ENCODE measurements around the gene RUNX2.

The RUNX2 gene

DNA sequence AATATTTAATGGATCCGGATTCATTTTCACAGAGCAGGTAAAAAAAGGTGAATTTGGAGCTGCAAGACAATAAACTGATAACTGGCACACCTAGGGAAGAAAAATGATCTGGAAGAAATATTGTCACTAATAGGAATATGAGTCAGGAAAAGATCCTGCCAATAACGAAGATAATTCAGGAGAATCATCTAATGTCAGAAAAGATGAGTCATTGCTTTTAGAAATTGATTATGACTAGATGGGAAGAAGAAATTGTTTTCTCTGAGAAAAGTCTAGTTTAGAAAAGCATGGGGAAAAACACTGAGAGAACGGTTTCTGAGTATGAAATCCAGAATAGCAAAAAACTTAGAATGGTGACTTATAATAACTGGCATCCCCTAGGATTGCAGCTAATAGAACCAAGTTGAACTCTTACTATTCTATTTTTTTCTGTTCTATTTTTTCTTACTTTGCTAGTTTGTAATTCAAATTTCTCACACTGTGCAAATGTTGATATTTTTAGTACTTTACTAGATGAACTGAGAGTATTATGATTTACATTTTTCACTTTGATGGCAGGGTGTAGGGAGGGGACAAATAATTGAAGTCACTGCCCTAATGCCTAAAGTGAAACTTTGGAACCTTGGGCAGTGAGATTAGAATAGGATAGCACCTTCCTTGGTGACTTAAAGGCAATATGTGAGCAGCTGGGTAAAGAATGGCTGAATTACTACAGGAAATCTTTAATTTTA lies 87.8 kb downstream of the RUNX2 start:
- DNase-seq: no peak

DNA sequence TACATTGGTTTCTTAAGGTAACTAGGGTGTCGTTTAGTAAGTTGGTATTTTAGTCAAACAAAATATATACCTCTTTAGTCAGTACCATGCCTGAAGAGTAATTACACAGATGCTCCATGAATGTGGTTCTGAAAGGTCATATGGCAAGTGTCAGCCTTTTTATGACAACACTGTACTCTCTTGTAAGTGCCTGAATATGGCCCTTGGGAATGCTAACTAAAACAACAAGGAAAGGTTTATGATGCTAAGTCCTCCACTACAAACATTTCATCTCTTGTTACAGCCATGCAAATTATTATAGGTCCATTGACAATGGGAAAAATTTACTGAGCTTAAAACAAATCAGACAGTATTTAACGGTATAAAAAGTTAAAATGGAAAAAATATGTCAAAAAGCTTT lies 88.6 kb downstream of the RUNX2 start:
- no peak for DNase-seq

DNA sequence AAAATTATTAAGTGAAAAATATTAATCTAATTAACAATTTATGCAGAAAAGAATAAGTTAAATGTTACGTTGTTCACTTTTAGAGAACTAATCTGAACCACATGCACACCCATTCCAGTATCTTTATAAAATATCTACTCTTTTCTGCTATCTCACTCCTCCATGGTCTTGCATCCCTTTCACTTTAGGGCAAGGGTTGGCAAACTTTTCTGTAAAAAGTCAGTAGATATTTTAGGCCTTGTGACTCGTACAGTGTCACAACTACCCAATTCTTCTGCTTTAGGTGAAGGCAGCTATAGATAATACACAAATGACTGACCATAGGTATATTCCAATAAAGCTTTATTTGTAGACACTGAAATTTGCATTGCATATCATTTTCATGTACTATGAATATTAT lies 89.3 kb downstream of the RUNX2 start:
- no peak for DNase-seq

GRCh38 chr6:45419571-45420082 lies 91.5 kb downstream of the RUNX2 start:
- DNase-seq: peak; percentile 56

DNA sequence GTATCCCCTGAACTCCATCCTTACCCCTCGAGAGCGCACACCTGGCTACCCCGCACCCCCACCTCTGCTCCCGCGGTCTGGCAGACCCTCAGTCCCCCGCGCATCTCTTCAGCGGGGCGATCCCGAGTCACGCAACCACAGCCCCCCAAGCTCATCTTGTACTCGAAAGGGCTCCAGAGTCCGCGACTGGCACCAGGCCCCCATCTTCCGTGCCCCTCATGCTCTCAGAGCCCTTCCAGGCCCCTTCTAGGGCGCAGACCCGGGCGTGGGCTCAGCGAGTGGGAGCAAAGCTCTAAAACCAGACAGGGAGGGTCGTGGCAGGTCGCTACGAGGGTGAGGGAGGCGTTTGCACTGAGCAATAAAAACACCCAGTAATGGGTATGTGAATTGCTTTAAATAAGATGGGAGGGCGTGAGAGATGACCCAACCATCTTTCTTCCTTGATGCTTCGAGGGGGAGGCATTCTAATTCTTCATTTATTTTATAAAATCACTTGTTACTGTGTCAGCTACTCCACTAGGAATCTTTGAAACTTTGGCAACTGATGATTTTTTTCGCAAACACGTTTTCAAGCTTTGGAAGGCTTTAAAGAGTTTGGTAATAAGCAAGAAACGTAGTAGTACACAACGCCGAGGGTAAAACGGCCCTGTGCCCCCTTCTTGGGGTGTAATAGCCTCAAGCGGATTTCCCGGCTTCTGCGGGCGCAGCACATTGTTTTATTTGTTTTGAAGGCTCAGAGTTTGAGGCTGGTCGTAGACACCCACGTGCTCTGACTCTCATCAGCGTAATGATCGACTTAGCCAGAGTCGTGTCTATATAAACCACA lies 92.2 kb downstream of the RUNX2 start:
- no peak for DNase-seq

- no peak for DNase-seq
These were observed 93.0 kb downstream of the RUNX2 start for GRCh38 chr6:45420909-45421708.

- DNase-seq: peak; percentile 38
These were observed 93.8 kb downstream of the RUNX2 start for GRCh38 chr6:45421709-45422502.

DNA sequence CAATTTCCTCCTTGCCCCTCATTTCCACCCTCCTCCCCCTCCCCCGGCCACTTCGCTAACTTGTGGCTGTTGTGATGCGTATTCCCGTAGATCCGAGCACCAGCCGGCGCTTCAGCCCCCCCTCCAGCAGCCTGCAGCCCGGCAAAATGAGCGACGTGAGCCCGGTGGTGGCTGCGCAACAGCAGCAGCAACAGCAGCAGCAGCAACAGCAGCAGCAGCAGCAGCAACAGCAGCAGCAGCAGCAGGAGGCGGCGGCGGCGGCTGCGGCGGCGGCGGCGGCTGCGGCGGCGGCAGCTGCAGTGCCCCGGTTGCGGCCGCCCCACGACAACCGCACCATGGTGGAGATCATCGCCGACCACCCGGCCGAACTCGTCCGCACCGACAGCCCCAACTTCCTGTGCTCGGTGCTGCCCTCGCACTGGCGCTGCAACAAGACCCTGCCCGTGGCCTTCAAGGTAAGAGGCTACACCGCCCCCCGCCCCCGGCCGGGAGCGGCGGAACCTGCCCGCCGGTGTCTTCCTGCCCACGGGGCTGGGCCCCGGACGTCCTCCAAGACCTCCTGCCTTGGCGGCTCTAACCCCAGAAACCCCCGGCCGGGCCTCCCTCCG lies 94.5 kb downstream of the RUNX2 start:
- DNase-seq: peak; percentile 22

- DNase-seq: no peak
These were observed 95.1 kb downstream of the RUNX2 start for GRCh38 chr6:45423111-45423823.

- DNase-seq: no peak
These were observed 95.8 kb downstream of the RUNX2 start for GRCh38 chr6:45423824-45424450.

DNA sequence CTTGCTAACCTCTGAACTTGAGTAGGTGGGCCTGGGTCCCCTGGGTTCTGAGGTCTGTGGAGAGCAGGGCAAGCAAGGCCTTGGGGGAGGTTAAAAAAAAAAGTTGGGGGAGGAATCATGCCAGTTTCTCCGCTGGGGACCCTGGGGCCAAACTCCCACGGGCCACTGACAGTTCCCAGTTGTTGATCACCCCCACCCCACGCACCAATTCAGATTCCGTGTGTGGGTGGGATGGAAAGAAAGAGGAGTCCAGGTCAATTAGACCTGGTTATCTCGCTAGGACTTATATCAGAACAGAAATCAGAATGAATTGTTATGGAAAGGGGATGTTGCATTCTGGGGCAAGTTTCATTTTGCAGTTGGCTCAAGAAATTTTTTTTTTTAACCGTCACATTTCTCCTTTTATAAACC lies 96.3 kb downstream of the RUNX2 start:
- DNase-seq: no peak

GRCh38 chr6:45426251-45426650 lies 98.1 kb downstream of the RUNX2 start:
- DNase-seq: no peak

DNA sequence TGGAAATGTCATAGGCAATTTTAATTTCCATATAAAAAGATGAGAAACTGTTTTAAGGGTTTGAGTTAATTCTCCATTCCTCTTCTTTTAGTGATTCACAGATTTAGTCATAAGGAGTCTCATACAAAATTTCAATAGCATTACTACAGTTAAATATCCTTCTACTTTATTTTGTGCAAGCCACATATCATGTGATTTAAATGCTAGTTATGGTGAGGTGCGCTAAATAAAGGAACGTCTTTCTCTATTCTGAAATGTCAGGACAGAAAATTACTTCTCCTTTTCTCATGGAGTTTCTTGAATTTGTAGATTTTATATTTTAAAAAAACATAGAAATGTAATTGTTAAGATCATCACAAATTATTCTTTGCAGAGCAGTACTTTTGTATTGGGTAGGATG lies 99.6 kb downstream of the RUNX2 start:
- no peak for DNase-seq

DNA sequence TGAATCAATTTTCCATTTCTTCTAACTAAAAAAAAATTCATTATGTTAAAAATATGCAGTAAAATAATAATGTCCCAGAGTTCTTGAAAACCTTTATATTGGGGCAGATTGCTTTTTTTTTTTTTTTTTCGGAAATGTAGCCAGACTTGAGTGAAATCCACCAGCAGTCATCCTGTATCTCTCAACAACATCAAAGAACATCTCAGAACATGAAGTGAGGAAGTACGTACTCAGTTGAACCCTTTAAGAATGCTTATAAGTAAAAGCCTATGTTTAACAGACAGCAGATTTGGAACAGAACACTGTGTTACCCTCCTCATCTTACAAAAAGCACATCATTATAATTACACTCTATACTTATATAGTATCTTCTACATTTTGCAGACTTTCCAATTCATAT lies 100.6 kb downstream of the RUNX2 start:
- no peak for DNase-seq

DNA sequence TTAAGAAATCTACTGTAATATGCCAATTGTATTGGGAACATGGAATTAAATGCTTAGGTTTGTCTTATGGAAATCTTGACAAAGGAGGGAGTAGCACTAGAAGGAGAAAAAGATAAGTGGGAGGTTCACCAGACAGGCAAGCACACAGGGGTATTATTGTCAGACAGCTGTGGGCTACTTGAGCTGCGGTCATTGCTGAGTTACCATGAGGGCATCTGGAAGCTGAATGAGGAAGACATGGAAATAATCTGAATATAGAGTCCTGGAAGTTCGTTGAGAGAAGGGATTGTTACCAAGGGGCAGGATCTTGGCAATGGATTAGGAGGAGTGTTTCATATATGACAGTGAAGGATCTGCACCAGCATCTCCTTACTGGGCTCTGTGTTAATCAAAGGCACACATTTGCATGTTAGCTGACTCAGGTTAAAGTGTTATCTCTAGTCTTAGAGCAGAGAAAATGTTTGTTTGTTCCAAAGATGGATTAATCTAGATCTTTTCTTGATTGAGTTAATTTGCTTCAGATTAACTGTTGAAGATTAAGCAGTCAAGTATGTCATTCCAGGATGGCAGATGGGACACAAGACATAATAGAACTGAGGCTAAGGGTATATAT lies 102.6 kb downstream of the RUNX2 start:
- no peak for DNase-seq

GRCh38 chr6:45431317-45432065 lies 103.4 kb downstream of the RUNX2 start:
- DNase-seq: no peak

DNA sequence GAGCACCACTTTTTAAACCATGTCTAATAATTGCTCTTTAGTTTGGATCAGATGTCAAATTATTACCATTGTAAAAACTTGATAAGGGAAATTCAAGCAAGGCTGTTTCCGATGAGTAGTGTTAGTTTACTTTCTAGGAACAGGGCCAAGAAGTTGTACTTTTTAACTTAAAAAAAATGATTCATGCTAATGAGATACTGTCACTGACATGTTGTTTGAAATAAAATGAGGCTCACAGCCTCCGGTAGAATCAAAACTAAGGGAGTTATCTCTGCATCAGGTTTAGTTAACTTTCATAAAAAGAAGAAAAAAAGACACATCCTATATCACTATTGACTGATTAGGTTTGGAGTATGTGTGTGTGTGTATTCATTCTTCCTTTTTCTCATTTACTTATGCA lies 104.8 kb downstream of the RUNX2 start:
- no peak for DNase-seq

- DNase-seq: no peak
These were observed 105.6 kb downstream of the RUNX2 start for GRCh38 chr6:45433533-45434380.

DNA sequence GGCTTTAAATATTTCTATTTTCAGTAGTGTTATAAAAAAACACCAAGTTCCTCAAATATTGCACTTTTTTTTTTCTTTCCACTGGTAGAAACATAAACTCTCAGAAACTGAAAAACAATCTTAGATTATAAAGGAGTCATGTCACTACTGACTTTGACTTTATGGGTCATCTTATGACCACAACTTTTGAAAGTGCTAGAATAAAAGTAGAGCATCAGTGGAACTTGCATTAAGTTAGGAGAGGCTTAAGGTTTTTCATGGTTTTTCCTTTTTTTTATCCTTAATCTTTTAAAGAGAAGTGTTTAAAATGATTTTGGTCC lies 106.2 kb downstream of the RUNX2 start:
- DNase-seq: no peak
